Thyroid gland (tissue), 4 donors: Measurements from ENCODE around the gene PDIA2. TPM values are rescaled to one million over a fixed set of nuclear protein-coding genes. Genes with fewer than 3 reads are reported as not detected.
"Not testable (repeated sequence)": the region's sequence is repeated elsewhere in the genome, so short reads cannot be mapped to it uniquely, and the experiment has no call there.

ENCODE experiments used
- DNase-seq, 2 donors: peaks; one replicate each; pipeline ENCODE4 v3.0.0-alpha.2; 2019
- H3K27ac ChIP-seq, 3 donors: fragments of 200-600 bp; sonication (generic); 1 replicate in 2 of 3; 2 replicates in 1 of 3; pipeline ENCODE4 v1.5.1; 2016 to 2019; ENCODE audit warnings: mild to moderate bottlenecking in 1 of 3, moderate library complexity in 1 of 3
- H3K27me3 ChIP-seq: fragments of 200-600 bp; sonication (generic); one replicate; pipeline ENCODE4 v1.5.1; 2019
- H3K36me3 ChIP-seq, 2 donors: fragments of 200-600 bp; sonication (generic); one replicate each; pipeline ENCODE4 v1.5.1; 2016 to 2019
- H3K4me1 ChIP-seq, 2 donors: fragments of 200-600 bp; sonication (generic); one replicate each; pipeline ENCODE4 v1.5.1; 2017 to 2019
- H3K4me3 ChIP-seq, 3 donors: fragments of 200-600 bp; sonication (generic); replicated peaks in 1 of 3; 1 replicate in 2 of 3; 2 replicates in 1 of 3; pipeline ENCODE4 v1.5.1; 2016; ENCODE audit warnings: mild to moderate bottlenecking in 1 of 3
- H3K9me3 ChIP-seq: fragments of 200-600 bp; sonication (generic); one replicate; pipeline ENCODE4 v1.5.1; 2017
- POLR2A ChIP-seq, 2 donors: fragments of 450-650 bp; IDR thresholded peaks; one replicate each; pipeline ENCODE4 v1.6.1; 2017; ENCODE audit warnings: antibody characterized with exemption in 2 of 2, mild to moderate bottlenecking in 2 of 2, moderate library complexity in 1 of 2
- WGBS, 2 donors: methylation state at CpG; one replicate each; pipeline ENCODE4 v1.1.5; 2017; 5-methylcytosine and 5-hydroxymethylcytosine counted together
- intact Hi-C: fragments of 100-400 bp; cut with DNase I; formaldehyde crosslinking; loops from one replicate; pipeline ENCODE4 v1.15.1; 2023
- total RNA-seq, 4 donors: library from RNA; depleted of rRNA; stranded (reverse); fragments of >200 nt; gene quantifications; one replicate each; pipeline ENCODE4 v1.2.3, GENCODE V29; 2016
- TF ChIP-seq, protein P1 (sequence below), 6 experiments: fragments of 200-600 bp in 3 of 6; fragments of 450-650 bp in 3 of 6; sonication (generic) in 3 of 6; IDR thresholded peaks; one replicate each; pipeline ENCODE4 v1.5.1; 2016 to 2019; ENCODE audit warnings: antibody characterized with exemption in 6 of 6, mild to moderate bottlenecking in 2 of 6, inconsistent platforms in 1 of 6, moderate library complexity in 1 of 6

Gene PDIA2
- total RNA-seq, 4 donors from 2014 or later: 0.81 TPM; not detected in 3

DNA sequence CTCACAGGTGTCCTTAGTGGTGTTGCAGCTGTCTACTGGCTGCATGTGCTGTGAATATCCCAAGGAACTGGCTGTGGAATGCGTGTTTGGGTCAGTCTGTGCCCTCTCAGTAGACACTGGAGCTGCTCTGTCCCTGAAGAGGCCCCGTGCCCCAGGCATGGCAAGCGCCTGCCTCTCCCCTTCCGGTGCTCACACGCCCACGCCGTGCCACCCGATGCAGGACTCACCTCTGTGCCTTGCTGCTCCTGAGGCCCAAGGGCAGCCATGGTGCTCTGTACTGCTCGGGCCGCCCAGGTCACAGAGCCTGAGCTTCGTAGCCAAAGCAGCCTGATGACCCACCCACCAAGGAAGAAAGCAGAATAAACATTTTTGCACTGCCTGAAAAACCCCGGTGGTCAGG, 17.3 kb upstream of the PDIA2 start:
- no peak for DNase-seq
- Histone ChIP-seq H3K27me3 (no peaks in the 10 kb centered on the region), H3K9me3 (no peaks in the 10 kb centered on the region), H3K27ac (no peak overlapping the region), H3K36me3 (peaks cover 34 to 41% of the 10 kb centered on the region in 2 donors), H3K4me3 (no peak overlapping the region), H3K4me1 (peaks cover 8 to 10% of the 10 kb centered on the region in 2 donors)
- WGBS, 2 donors: 78 to 84% methylated on average over 6 to 12 of the region's 12 CpGs
- intact Hi-C loops: no loop called here
- TF ChIP-seq, protein P1, sequence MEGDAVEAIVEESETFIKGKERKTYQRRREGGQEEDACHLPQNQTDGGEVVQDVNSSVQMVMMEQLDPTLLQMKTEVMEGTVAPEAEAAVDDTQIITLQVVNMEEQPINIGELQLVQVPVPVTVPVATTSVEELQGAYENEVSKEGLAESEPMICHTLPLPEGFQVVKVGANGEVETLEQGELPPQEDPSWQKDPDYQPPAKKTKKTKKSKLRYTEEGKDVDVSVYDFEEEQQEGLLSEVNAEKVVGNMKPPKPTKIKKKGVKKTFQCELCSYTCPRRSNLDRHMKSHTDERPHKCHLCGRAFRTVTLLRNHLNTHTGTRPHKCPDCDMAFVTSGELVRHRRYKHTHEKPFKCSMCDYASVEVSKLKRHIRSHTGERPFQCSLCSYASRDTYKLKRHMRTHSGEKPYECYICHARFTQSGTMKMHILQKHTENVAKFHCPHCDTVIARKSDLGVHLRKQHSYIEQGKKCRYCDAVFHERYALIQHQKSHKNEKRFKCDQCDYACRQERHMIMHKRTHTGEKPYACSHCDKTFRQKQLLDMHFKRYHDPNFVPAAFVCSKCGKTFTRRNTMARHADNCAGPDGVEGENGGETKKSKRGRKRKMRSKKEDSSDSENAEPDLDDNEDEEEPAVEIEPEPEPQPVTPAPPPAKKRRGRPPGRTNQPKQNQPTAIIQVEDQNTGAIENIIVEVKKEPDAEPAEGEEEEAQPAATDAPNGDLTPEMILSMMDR (IDR thresholded peaks at IDR 0.05): no peak
- no peak for TF ChIP-seq POLR2A (IDR thresholded peaks at IDR 0.05)

DNA sequence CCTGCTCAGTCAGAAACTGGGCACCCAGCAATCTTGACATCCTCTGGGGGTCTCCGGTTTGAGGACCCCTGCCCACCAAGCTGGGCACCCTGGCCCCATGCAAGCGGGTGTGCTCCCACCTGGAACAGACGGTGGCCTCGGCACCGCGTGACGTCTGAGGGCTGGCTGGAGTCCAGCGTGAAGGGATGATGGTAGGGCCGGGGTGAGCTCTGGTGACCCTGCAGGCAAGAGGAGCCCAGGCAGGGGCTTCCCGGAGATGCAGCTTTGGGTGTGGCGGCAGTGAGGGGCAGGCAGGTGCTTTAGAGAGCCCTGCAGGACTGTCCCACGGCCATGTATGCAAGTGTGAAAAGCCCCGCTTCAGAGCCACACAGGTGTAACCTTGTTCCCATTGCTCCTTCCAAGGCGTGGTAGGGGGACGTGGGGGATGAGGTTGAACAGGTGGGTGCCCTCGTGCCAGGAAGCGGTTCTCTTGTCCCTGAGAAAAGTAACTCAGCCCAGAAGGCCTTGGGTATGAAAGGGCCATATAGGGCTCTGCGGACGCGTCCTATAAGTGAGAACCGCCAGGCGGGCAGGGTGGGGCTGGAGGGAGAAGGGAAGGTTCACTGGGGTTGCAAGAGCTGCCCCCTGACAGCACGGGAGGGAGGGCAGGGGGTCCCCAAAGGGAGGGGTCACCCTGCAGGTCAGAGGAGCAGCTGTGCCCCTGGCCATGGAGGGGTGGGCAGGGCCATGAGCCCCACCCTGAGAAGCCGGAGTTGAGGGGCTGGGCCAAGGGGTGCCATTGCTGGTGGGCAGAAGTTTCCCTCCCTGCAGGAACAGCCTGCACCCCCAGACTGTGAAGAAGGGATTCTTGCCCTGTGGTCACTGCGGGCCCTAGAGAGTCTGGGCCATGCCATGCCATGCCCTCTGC, 16.5 kb upstream of the PDIA2 start:
- intact Hi-C loops: no loop called here
- no peak overlapping the region for H3K27ac ChIP-seq
- H3K36me3 ChIP-seq: peaks cover 33 to 38% of the 10 kb centered on the region in 2 donors
- peaks cover 0 to 2% of the 10 kb centered on the region in 2 donors for H3K4me1 ChIP-seq
- no peaks in the 10 kb centered on the region for H3K27me3 ChIP-seq
- no peak for DNase-seq
- no peak overlapping the region for H3K4me3 ChIP-seq
- TF ChIP-seq POLR2A (IDR thresholded peaks at IDR 0.05): no peak
- TF ChIP-seq, protein P1 (IDR thresholded peaks at IDR 0.05): no peak
- no peaks in the 10 kb centered on the region for H3K9me3 ChIP-seq
- 79 to 86% methylated on average over 13 to 18 of the region's 25 CpGs for WGBS, 2 donors

DNA sequence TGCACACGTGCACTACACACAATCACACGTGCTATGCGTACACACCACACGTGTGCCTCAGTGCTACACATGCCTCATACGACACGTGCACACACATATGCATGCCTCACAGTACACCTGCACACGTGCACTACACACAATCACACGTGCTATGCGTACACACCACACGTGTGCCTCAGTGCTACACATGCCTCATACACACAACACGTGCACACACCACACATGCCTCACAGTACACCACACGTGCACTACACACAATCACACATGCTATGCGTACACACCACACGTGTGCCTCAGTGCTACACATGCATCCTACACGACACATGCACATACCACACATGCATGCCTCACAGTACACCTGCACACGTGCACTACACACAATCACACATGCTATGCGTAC, 15.4 kb upstream of the PDIA2 start:
- DNase-seq, H3K4me1 ChIP-seq, intact Hi-C loops, H3K27me3 ChIP-seq, H3K9me3 ChIP-seq, H3K27ac ChIP-seq, H3K4me3 ChIP-seq: not testable (repeated sequence)
- 87 to 91% methylated on average over 17 of the region's 17 CpGs for WGBS, 2 donors
- H3K36me3 ChIP-seq: peaks cover 23 to 28% of the 10 kb centered on the region in 2 donors

DNA sequence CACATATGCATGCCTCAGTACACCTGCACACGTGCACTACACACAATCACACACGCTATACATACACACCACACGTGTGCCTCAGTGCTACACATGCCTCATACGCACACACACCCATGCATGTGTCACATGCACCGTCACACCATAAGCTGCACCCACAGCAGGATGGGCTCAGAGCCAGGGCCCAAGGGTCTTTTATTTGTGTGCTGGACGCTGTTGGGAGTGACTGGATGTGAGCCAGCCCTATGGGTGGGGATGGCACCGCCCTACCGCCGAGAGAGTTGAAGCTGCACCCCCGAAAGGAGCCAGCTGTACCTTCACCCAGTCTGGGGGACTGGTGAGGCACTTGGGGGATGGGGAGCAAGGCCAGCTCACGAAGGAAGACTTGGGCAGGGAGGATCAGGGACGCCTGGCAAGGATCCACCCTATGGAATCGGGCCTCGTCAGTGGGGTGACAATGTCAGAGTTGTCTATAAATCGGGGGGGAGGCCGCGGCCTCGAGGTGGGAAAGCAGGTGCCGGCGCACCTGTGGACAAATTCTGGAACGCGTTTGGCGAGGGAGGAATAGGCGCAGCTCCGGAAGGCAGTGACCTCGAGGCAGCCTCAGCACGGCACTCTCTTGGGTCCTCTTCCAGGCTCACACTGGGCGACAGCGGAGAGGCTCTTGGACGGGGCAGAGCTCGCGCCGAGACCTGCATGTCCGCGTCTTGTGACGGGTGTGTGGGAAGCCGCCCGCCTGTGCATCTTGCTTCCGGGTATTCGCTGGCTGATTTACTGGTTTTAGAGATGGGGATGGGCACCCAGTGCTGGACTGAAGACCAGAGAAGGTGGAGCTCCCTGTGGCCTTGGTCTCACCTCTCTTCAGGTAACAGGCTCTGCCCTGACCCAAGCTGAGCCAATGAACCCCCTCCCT, 14.6 kb upstream of the PDIA2 start:
- no peak for DNase-seq
- WGBS, 2 donors: 71 to 76% methylated on average over 33 to 40 of the region's 40 CpGs
- no peak for TF ChIP-seq POLR2A (IDR thresholded peaks at IDR 0.05)
- TF ChIP-seq, protein P1 (IDR thresholded peaks at IDR 0.05): no peak
- H3K9me3 ChIP-seq: no peaks in the 10 kb centered on the region
- no peak overlapping the region for H3K27ac ChIP-seq
- intact Hi-C loops: no loop called here
- H3K4me1 ChIP-seq: no peaks in the 10 kb centered on the region
- peaks cover 16 to 19% of the 10 kb centered on the region in 2 donors for H3K36me3 ChIP-seq
- H3K27me3 ChIP-seq: no peaks in the 10 kb centered on the region
- no peak overlapping the region for H3K4me3 ChIP-seq

DNA sequence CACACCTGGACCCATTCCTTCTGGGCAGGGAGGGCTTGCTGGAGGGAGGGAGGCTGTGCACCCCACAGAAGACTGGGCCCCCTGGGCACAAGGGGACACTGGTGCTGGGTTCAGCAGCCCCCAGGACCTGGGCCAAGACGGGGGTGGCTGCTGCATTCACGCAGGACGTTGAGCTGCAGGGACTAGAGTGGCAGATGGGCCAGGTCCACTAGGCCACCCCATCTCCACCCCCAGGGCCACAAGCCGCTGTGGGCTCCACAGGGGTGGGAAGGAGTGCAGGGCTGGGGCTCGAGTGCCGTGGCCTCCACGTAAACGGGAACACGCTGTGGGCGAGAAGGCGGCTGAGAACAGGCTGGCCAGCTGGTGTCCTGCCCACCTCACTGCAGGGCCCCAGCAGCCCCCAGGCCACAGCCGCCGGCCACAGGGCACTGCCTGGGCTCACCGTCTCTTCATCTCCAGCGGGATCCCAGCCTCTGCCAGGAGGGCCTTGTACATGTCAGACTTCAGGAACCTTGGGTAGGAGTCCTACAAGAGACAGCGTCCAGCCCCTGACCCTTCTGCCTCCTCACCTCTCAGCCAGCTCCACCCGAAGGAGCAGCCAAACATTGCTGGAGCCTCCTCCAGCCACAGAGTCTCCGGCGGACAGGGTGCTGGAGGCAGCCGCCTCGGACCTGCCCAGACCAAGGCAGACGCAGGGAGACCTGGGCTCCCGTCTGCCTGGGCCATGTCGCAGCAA, 13.7 kb upstream of the PDIA2 start:
- intact Hi-C loops: no loop called here
- WGBS, 2 donors: 79 to 80% methylated on average over 18 to 19 of the region's 24 CpGs
- no peak for TF ChIP-seq POLR2A (IDR thresholded peaks at IDR 0.05)
- TF ChIP-seq, protein P1 (IDR thresholded peaks at IDR 0.05): no peak

More for the DNA sequence above, 13.7 kb upstream of the PDIA2 start:
- Histone ChIP-seq H3K9me3 (no peaks in the 10 kb centered on the region), H3K27ac (no peak overlapping the region), H3K4me1 (no peaks in the 10 kb centered on the region), H3K4me3 (no peak overlapping the region), H3K36me3 (peaks cover 8 to 11% of the 10 kb centered on the region in 2 donors), H3K27me3 (no peaks in the 10 kb centered on the region)
- DNase-seq: no peak
